H1 (cell line): Measurements from ENCODE around the gene GSKIP. TPM values are rescaled to one million over a fixed set of nuclear protein-coding genes. Genes with fewer than 3 reads are reported as not detected.

Experiments
- CTCF ChIA-PET: fragments of 300-600 bp; sonication (Branson Sonifier 250); formaldehyde crosslinking; loops from one replicate; lab custom pipeline; 2021; ENCODE audit not compliant: partially characterized antibody; lab: Charles Lee
- POLR2A ChIA-PET: fragments of 300-600 bp; sonication (Branson Sonifier 250); formaldehyde crosslinking; loops from one replicate; lab custom pipeline; 2021; ENCODE audit warnings: inconsistent platforms; ENCODE audit not compliant: partially characterized antibody; lab: Charles Lee
- DNase-seq, 2 experiments: peaks; one replicate each; pipeline versions ENCODE4 v3.0.0 to v3.0.0-alpha.2; 2010 to 2022; ENCODE audit warnings: low spot score in 2 of 2, low read depth in 1 of 2, mixed read lengths in 1 of 2
- FAIRE-seq: peaks from 2 replicates; lab custom pipeline; 2011; peaks lifted over from hg19 to GRCh38; lab: Jason Lieb, UNC
- H2AFZ ChIP-seq: 2 replicates; pipeline ENCODE4 v1.8.1; 2012; ENCODE audit warnings: low read length, inconsistent platforms
- H2AK5ac ChIP-seq: 2 replicates; pipeline ENCODE4 v1.6.1; 2013; ENCODE audit warnings: low read depth, low read length
- H2BK120ac ChIP-seq: replicated peaks from 2 replicates; pipeline ENCODE3; 2013; ENCODE audit warnings: low read depth, low read length, inconsistent platforms
- H2BK12ac ChIP-seq: 2 replicates; pipeline ENCODE4 v1.6.1; 2013; ENCODE audit warnings: low read depth, low read length
- H2BK15ac ChIP-seq: 2 replicates; pipeline ENCODE4 v1.6.1; 2013; ENCODE audit warnings: low read length
- H2BK20ac ChIP-seq: 2 replicates; pipeline ENCODE4 v1.6.1; 2013; ENCODE audit warnings: low read length
- H2BK5ac ChIP-seq: 2 replicates; pipeline ENCODE4 v1.6.1; 2013; ENCODE audit warnings: low read depth, low read length
- H3K14ac ChIP-seq: 2 replicates; pipeline ENCODE4 v1.6.1; 2013; ENCODE audit warnings: inconsistent platforms; ENCODE audit not compliant: insufficient read length
- H3K18ac ChIP-seq: 2 replicates; pipeline ENCODE4 v1.6.1; 2013; ENCODE audit warnings: low read length; ENCODE audit errors: extremely low read depth
- H3K23ac ChIP-seq: 2 replicates; pipeline ENCODE4 v1.6.1; 2013; ENCODE audit warnings: inconsistent platforms; ENCODE audit not compliant: insufficient read length
- H3K23me2 ChIP-seq: 2 replicates; pipeline ENCODE4 v1.6.1; 2013; ENCODE audit warnings: low read depth, low read length
- H3K27ac ChIP-seq: 2 replicates; pipeline ENCODE4 v1.6.1; 2011; ENCODE audit warnings: low read depth, low read length, inconsistent platforms
- H3K27me3 ChIP-seq, 4 experiments: replicated peaks in 1 of 4; 1 replicate in 1 of 4; 2 replicates in 3 of 4; pipeline versions ENCODE4 v1.6.1 to v1.8.1; 2011 to 2013; ENCODE audit warnings: low read length in 3 of 4, mild to moderate bottlenecking in 3 of 4, inconsistent platforms in 2 of 4, mixed read lengths in 2 of 4, moderate library complexity in 1 of 4; ENCODE audit not compliant: control insufficient read depth in 3 of 4, insufficient read depth in 3 of 4; ENCODE audit errors: extremely low read depth in 1 of 4
- H3K36me3 ChIP-seq, 4 experiments: 2 replicates each; pipeline versions ENCODE4 v1.6.1 to v1.8.1; 2011 to 2013; ENCODE audit warnings: mild to moderate bottlenecking in 4 of 4, low read length in 3 of 4, moderate library complexity in 2 of 4, control low read depth in 1 of 4, inconsistent platforms in 1 of 4; ENCODE audit not compliant: insufficient read depth in 4 of 4, control insufficient read depth in 2 of 4
- H3K4ac ChIP-seq: replicated peaks from 2 replicates; pipeline ENCODE3; 2013; ENCODE audit warnings: low read length, low read depth, mixed read lengths, inconsistent platforms; ENCODE audit not compliant: insufficient read length
- H3K4me1 ChIP-seq, 4 experiments: replicated peaks in 1 of 4; 1 replicate in 1 of 4; 2 replicates in 3 of 4; pipeline versions ENCODE4 v1.6.1 to v1.8.1; 2011 to 2013; ENCODE audit warnings: low read length in 3 of 4, inconsistent platforms in 2 of 4, mixed read lengths in 1 of 4; ENCODE audit not compliant: insufficient read depth in 4 of 4, control insufficient read depth in 3 of 4
- H3K4me2 ChIP-seq, 2 experiments: 2 replicates each; pipeline versions ENCODE4 v1.6.1 to v1.8.1; 2011 to 2013; ENCODE audit warnings: low read depth in 2 of 2, low read length in 2 of 2, control low read depth in 1 of 2, inconsistent platforms in 1 of 2, mild to moderate bottlenecking in 1 of 2; ENCODE audit not compliant: insufficient read depth in 1 of 2
- H3K4me3 ChIP-seq, 4 experiments: fragments of 200-600, 300-600 bp in 1 of 4; sonication (generic), shearing (Covaris generic), sonication (Bioruptor Twin) in 1 of 4; 2 replicates each; pipeline versions ENCODE4 v1.5.1 to v1.8.1; 2011 to 2016; ENCODE audit warnings: low read length in 4 of 4, low read depth in 3 of 4, control low read depth in 2 of 4, inconsistent platforms in 2 of 4, mild to moderate bottlenecking in 2 of 4, mixed read lengths in 1 of 4, moderate library complexity in 1 of 4; ENCODE audit not compliant: insufficient read depth in 2 of 4; ENCODE audit errors: extremely low read depth in 1 of 4
- H3K56ac ChIP-seq: replicated peaks from 2 replicates; pipeline ENCODE3; 2013; ENCODE audit warnings: low read depth, mild to moderate bottlenecking, mixed read lengths, low read length, inconsistent platforms; ENCODE audit not compliant: insufficient read length
- H3K79me1 ChIP-seq: 2 replicates; pipeline ENCODE4 v1.6.1; 2013; ENCODE audit warnings: low read depth, low read length, control low read depth
- H3K79me2 ChIP-seq, 2 experiments: 2 replicates each; pipeline versions ENCODE4 v1.6.1 to v1.8.1; 2012 to 2013; ENCODE audit warnings: low read length in 2 of 2, mild to moderate bottlenecking in 2 of 2, inconsistent platforms in 1 of 2; ENCODE audit not compliant: insufficient read depth in 2 of 2, control insufficient read depth in 1 of 2
- H3K9ac ChIP-seq, 4 experiments: replicated peaks in 1 of 4; 1 replicate in 1 of 4; 2 replicates in 3 of 4; pipeline versions ENCODE4 v1.6.1 to v1.8.1; 2011 to 2013; ENCODE audit warnings: low read depth in 3 of 4, low read length in 3 of 4, control low read depth in 2 of 4, mild to moderate bottlenecking in 2 of 4, moderate library complexity in 2 of 4, inconsistent platforms in 1 of 4; ENCODE audit errors: extremely low read depth in 1 of 4
- H3K9me3 ChIP-seq, 2 experiments: 2 replicates each; pipeline versions ENCODE4 v1.6.1 to v1.8.1; 2012 to 2013; ENCODE audit warnings: mild to moderate bottlenecking in 2 of 2, moderate library complexity in 2 of 2, control low read depth in 1 of 2, inconsistent platforms in 1 of 2, low read depth in 1 of 2, low read length in 1 of 2, mixed read lengths in 1 of 2; ENCODE audit not compliant: insufficient read depth in 2 of 2
- H4K20me1 ChIP-seq, 2 experiments: replicated peaks in 1 of 2; 2 replicates each; pipeline versions ENCODE3 to v1.8.1; 2011 to 2013; ENCODE audit warnings: inconsistent platforms in 2 of 2, low read length in 2 of 2, mild to moderate bottlenecking in 1 of 2; ENCODE audit not compliant: insufficient read depth in 2 of 2, control insufficient read depth in 1 of 2
- H4K5ac ChIP-seq: 2 replicates; pipeline ENCODE4 v1.6.1; 2013; ENCODE audit warnings: low read length, low read depth, mixed read lengths, inconsistent platforms; ENCODE audit not compliant: insufficient read length
- H4K8ac ChIP-seq: 2 replicates; pipeline ENCODE4 v1.8.0; 2013; ENCODE audit warnings: mild to moderate bottlenecking, moderate library complexity, low read length, inconsistent platforms; ENCODE audit not compliant: insufficient read depth; ENCODE audit errors: extremely low read depth
- H4K91ac ChIP-seq: replicated peaks from 2 replicates; pipeline ENCODE3; 2013; ENCODE audit warnings: low read length, mixed read lengths, inconsistent platforms; ENCODE audit not compliant: insufficient read length
- ATF3 ChIP-seq: IDR thresholded peaks from 2 replicates; pipeline ENCODE4 v1.6.1; 2011; ENCODE audit warnings: low read depth, mild to moderate bottlenecking, low read length; ENCODE audit not compliant: insufficient read depth
- BRCA1 ChIP-seq: IDR thresholded peaks from 2 replicates; pipeline ENCODE4 v1.6.1; 2012; ENCODE audit warnings: low read depth, low read length, improper control_type of control experiment
- FOSL1 ChIP-seq: IDR thresholded peaks from 2 replicates; pipeline ENCODE4 v1.6.1; 2011; ENCODE audit warnings: mild to moderate bottlenecking, low read depth, low read length, moderate library complexity; ENCODE audit not compliant: insufficient read depth
- GABPA ChIP-seq: IDR thresholded peaks from 2 replicates; pipeline ENCODE4 v1.6.1; 2011; ENCODE audit warnings: mild to moderate bottlenecking, low read length, moderate library complexity, borderline replicate concordance; ENCODE audit not compliant: insufficient read depth
- KDM1A ChIP-seq: fragments of 200-600, 300-600 bp; sonication (generic); IDR thresholded peaks from 2 replicates; pipeline ENCODE4 v1.7.1; 2016; ENCODE audit warnings: mild to moderate bottlenecking, low read length, borderline replicate concordance
- MAFK ChIP-seq: IDR thresholded peaks from 2 replicates; pipeline ENCODE4 v1.6.1; 2012; ENCODE audit warnings: low read depth, mild to moderate bottlenecking, improper control_type of control experiment, low read length
- PHF8 ChIP-seq: fragments of 200-600 bp; sonication (generic); conservative IDR thresholded peaks from 2 replicates; pipeline ENCODE4 v1.7.1; 2012; ENCODE audit warnings: low read depth, mild to moderate bottlenecking, inconsistent platforms, low read length, moderate library complexity
- POLR2A ChIP-seq, 2 experiments: IDR thresholded peaks; 1 replicate in 1 of 2; 2 replicates in 1 of 2; pipeline ENCODE4 v1.6.1; 2011; ENCODE audit warnings: low read depth in 2 of 2, low read length in 2 of 2, mild to moderate bottlenecking in 2 of 2; ENCODE audit errors: control extremely low read depth in 1 of 2
- RXRA ChIP-seq: IDR thresholded peaks from 2 replicates; pipeline ENCODE4 v1.6.1; 2011; ENCODE audit warnings: low read depth, mild to moderate bottlenecking, low read length, moderate library complexity; ENCODE audit not compliant: insufficient read depth
- SIX5 ChIP-seq: IDR thresholded peaks from 2 replicates; pipeline ENCODE4 v1.6.1; 2011; ENCODE audit warnings: mild to moderate bottlenecking, low read depth, low read length
- TAF1 ChIP-seq: IDR thresholded peaks from 2 replicates; pipeline ENCODE4 v1.6.1; 2011; ENCODE audit warnings: mild to moderate bottlenecking, low read depth, low read length
- TAF7 ChIP-seq: optimal IDR thresholded peaks from 2 replicates; pipeline ENCODE3; 2011; ENCODE audit warnings: low read depth, mild to moderate bottlenecking, inconsistent platforms, low read length, moderate library complexity, borderline replicate concordance
- WGBS, 2 experiments: shearing (Covaris generic) in 1 of 2; methylation state at CpG; one replicate each; pipeline versions ENCODE4 v1.1.6 to v1.1.7; 2013 to 2015; ENCODE audit warnings: low lambda C conversion rate in 2 of 2, mixed read lengths in 2 of 2, inconsistent platforms in 1 of 2, low coverage in 1 of 2, missing lambda C conversion rate in 1 of 2; ENCODE audit not compliant: insufficient replicate concordance in 2 of 2, insufficient coverage in 1 of 2, insufficient read length in 1 of 2; ENCODE audit errors: extremely low coverage in 1 of 2, missing lambda C conversion rate in 1 of 2; 5-methylcytosine and 5-hydroxymethylcytosine counted together
- polyA plus RNA-seq, 7 experiments: library from polyadenylated mRNA; depleted of rRNA in 3 of 7; stranded (reverse) in 5 of 7; unstranded in 2 of 7; fragments of >200 nt in 5 of 7; fragments of 200-250 nt in 2 of 7; gene quantifications; 1 replicate in 5 of 7; 2 replicates in 1 of 7; 4 replicates in 1 of 7; pipeline versions ENCODE4 v1.2.1 to v1.2.3, GENCODE V29; 2011 to 2013; ENCODE audit warnings: missing spikeins in 2 of 7, mixed read lengths in 2 of 7
- total RNA-seq: library from RNA; stranded (reverse); fragmentation: NEBNext Ultra II Directional; extraction: Animal tissue kit (Norgen Biotek cat#: 25700); gene quantifications from 2 replicates; pipeline ENCODE4 v1.2.1, GENCODE V29; 2021
- TF ChIP-seq, protein P1 (sequence below): IDR thresholded peaks from 2 replicates; pipeline ENCODE4 v1.6.1; 2012; ENCODE audit warnings: low read length, inconsistent platforms

The GSKIP gene
- total and polyA plus RNA-seq, 2 of the 8 experiments (the other 6 are each of a cell fraction or from before 2014, with no cell fraction given): 20.3 to 37.1 TPM

GRCh38 chr14:96400495-96400894 is 37.2 kb downstream of the GSKIP start:
- Histone ChIP-seq H3K4me2 (no peak overlapping the region), H4K20me1 (no peaks in the 10 kb centered on the region), H4K91ac (no peak overlapping the region), H3K9ac (no peak overlapping the region), H3K4me1 (no peaks in the 10 kb centered on the region), H2BK12ac (no peak overlapping the region), H2BK5ac (no peak overlapping the region), H2BK20ac (no peak overlapping the region), H3K23ac (no peak overlapping the region), H2AFZ (no peak overlapping the region), H3K56ac (no peak overlapping the region), H3K14ac (no peak overlapping the region), H2BK120ac (no peak overlapping the region), H3K4ac (no peak overlapping the region), H4K5ac (no peak overlapping the region), H2AK5ac (no peak overlapping the region), H3K18ac (no peak overlapping the region), H3K9me3 (no peaks in the 10 kb centered on the region), H2BK15ac (no peak overlapping the region), H3K79me1 (no peaks in the 10 kb centered on the region), H3K23me2 (no peaks in the 10 kb centered on the region), H3K79me2 (no peaks in the 10 kb centered on the region), H3K36me3 (no peaks in the 10 kb centered on the region), H4K8ac (no peak overlapping the region), H3K27me3 (no peaks in the 10 kb centered on the region), H3K27ac (no peak overlapping the region), H3K4me3 (no peak overlapping the region)
- DNase-seq (peak in 1 of 2 experiments; percentile 14), FAIRE-seq (no peak)
- TF ChIP-seq ATF3: no peak
- no peak for TF ChIP-seq SIX5
- no peak for TF ChIP-seq POLR2A (IDR thresholded peaks at IDR 0.05; ENCODE audit: control extremely low read depth in 1 of 2, low read depth in 2 of 2, low read length in 2 of 2)
- no peak for TF ChIP-seq TAF1
- no peak for TF ChIP-seq FOSL1
- TF ChIP-seq RXRA: no peak
- no peak for TF ChIP-seq BRCA1
- TF ChIP-seq KDM1A: no peak
- TF ChIP-seq GABPA: no peak
- no peak for TF ChIP-seq TAF7
- no peak for TF ChIP-seq MAFK
- no peak for TF ChIP-seq PHF8
- TF ChIP-seq, protein P1, sequence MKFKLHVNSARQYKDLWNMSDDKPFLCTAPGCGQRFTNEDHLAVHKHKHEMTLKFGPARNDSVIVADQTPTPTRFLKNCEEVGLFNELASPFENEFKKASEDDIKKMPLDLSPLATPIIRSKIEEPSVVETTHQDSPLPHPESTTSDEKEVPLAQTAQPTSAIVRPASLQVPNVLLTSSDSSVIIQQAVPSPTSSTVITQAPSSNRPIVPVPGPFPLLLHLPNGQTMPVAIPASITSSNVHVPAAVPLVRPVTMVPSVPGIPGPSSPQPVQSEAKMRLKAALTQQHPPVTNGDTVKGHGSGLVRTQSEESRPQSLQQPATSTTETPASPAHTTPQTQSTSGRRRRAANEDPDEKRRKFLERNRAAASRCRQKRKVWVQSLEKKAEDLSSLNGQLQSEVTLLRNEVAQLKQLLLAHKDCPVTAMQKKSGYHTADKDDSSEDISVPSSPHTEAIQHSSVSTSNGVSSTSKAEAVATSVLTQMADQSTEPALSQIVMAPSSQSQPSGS: no peak
- POLR2A ChIA-PET: no interaction called here
- WGBS, 2 experiments: 83% methylated on average over 5 of the region's 5 CpGs; no CpG with 5 or more reads in 1 of the 2 experiments
- CTCF ChIA-PET: interaction anchor here (0.9 to 1.5 kb wide), 4 partner anchors 20 to 125 kb away, joined by 3 to 5 read pairs (median 3); no protein-coding TSS in a partner anchor
